Brain pericyte (primary cell): Measurements from ENCODE around the gene SHANK1.

Experiments used
- DNase-seq: peaks from one replicate; pipeline ENCODE4 v3.0.0-alpha.2; 2012; ENCODE audit warnings: low read depth, low spot score

The SHANK1 gene

GRCh38 chr19:50711805-50712204 is 7.8 kb downstream of the SHANK1 start:
- DNase-seq, result no peak

GRCh38 chr19:50711196-50711595 is 8.4 kb downstream of the SHANK1 start:
- DNase-seq, result no peak

- no peak for DNase-seq
Observed at GRCh38 chr19:50710612-50711011, 9.0 kb downstream of the SHANK1 start.

GRCh38 chr19:50710094-50710493 is 9.5 kb downstream of the SHANK1 start:
- no peak for DNase-seq

GRCh38 chr19:50708179-50708879 is 11.3 kb downstream of the SHANK1 start:
- DNase-seq, result no peak

- DNase-seq, result no peak
Observed at GRCh38 chr19:50706387-50706786, 13.2 kb downstream of the SHANK1 start.

- no peak for DNase-seq
Observed at GRCh38 chr19:50705422-50706019, 14.1 kb downstream of the SHANK1 start.

GRCh38 chr19:50703915-50704796 is 15.4 kb downstream of the SHANK1 start:
- no peak for DNase-seq

GRCh38 chr19:50702871-50703829 is 16.5 kb downstream of the SHANK1 start:
- DNase-seq, result no peak

- DNase-seq, result no peak
Observed at GRCh38 chr19:50702158-50702870, 17.3 kb downstream of the SHANK1 start.

- no peak for DNase-seq
Observed at GRCh38 chr19:50701367-50701985, 18.1 kb downstream of the SHANK1 start.

- DNase-seq, result no peak
Observed at GRCh38 chr19:50697414-50698124, 22.0 kb downstream of the SHANK1 start.

- no peak for DNase-seq
Observed at GRCh38 chr19:50696094-50696483, 23.5 kb downstream of the SHANK1 start.

- DNase-seq, result no peak
Observed at GRCh38 chr19:50695251-50696093, 24.1 kb downstream of the SHANK1 start.

- no peak for DNase-seq
Observed at GRCh38 chr19:50694815-50695145, 24.8 kb downstream of the SHANK1 start.

GRCh38 chr19:50693064-50693975 is 26.3 kb downstream of the SHANK1 start:
- no peak for DNase-seq

- DNase-seq, result no peak
Observed at GRCh38 chr19:50690439-50690838, 29.2 kb downstream of the SHANK1 start.

- no peak for DNase-seq
Observed at GRCh38 chr19:50688766-50689165, 30.8 kb downstream of the SHANK1 start.
